ENCODE measurements around the gene NAA20.

The NAA20 gene

DNA sequence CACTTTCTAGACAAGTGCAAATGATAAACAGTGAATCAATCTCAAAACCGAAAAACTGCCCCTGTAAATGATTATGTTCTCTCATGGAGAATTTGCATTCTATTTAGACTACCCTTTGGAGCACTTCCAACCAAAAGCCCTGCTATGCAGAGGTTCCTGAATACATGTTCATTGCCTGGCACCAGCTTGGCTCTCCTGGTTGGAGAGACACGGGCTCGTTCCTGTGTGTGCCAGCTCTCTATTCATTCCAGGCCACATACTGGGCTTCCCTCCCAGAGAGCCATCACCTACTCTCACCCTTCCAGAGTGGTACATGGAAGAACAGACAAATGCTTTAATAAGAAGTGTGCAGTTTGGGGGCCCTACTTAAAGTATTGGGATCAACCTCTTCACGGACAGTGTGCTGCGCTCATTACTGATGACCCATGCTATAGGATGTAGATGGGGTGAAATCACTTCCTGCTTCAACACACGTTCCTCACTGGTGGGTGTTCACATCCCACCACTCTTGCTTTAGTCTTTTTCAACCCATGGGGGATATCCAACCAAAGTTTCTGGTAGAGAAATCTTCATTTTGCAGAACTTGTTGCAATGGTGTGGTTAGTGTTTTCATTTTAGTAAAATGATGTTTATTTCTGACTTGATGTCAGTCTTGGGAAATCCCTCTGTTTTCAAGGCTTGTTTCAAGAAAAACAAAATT, 38.5 kb upstream of the NAA20 start:
- TF ChIP-seq, protein P1, sequence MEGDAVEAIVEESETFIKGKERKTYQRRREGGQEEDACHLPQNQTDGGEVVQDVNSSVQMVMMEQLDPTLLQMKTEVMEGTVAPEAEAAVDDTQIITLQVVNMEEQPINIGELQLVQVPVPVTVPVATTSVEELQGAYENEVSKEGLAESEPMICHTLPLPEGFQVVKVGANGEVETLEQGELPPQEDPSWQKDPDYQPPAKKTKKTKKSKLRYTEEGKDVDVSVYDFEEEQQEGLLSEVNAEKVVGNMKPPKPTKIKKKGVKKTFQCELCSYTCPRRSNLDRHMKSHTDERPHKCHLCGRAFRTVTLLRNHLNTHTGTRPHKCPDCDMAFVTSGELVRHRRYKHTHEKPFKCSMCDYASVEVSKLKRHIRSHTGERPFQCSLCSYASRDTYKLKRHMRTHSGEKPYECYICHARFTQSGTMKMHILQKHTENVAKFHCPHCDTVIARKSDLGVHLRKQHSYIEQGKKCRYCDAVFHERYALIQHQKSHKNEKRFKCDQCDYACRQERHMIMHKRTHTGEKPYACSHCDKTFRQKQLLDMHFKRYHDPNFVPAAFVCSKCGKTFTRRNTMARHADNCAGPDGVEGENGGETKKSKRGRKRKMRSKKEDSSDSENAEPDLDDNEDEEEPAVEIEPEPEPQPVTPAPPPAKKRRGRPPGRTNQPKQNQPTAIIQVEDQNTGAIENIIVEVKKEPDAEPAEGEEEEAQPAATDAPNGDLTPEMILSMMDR (IDR thresholded peaks at IDR 0.05), result no peak

DNA sequence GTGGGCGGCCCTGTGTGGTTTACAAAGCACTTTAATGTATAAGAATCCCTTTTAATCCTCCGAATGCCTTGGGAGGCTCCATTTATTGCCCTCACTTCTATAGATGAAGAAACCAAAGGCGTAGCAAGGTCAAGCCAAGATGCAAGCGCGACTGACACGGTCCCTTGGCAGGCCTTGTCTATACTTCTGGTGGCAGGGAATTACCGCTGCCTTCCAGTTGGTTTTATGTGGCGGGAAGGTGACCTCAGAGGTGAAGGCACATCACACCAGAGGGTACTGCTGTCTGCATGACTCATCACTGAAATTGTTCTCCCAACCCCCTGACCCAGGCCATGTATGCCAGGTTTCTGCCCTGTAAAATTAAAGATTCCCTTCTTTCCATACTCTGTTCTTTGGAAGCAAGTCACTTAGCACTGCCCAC, 36.1 kb upstream of the NAA20 start:
- TF ChIP-seq, protein P1 (IDR thresholded peaks at IDR 0.05), result no peak

DNA sequence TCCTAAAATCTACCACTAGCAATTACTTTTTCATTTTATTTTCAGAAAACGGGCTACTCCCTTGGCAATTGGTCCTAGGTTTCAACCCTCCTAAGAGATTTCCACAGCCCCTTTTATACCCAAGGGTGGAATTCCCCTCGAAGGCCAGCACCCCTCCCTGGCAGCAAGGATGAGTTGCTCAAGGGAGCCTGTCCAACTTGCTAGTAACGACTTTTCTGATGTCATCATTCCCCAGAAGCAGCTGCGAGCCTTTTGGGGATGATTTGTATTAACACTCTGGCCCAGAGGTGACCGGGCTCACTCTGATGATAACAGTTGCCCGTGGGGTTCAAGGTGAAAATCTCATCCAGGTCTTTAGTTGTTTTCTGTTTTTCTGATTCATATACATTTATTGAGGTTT, 30.7 kb upstream of the NAA20 start:
- TF ChIP-seq, protein P1 (IDR thresholded peaks at IDR 0.05), result no peak

DNA sequence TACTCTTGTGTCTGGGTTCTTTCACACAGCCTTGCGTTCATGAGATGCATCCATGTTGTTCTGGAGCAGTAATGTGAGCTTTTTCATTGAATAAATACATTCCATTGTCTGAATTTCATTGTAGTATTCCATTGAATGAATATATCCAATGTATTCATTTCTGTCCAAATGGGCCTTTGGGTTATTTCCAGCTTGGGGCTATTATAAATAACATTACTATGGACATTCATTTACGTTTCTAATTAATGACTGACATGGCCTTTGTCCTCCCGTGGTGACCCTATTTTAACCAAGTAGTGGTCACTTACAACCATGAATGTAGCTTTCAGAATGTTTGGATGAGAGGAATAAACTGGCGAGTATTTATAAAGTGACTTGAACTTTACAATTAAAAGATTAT, 30.1 kb upstream of the NAA20 start:
- TF ChIP-seq, protein P1 (IDR thresholded peaks at IDR 0.05), result no peak

DNA sequence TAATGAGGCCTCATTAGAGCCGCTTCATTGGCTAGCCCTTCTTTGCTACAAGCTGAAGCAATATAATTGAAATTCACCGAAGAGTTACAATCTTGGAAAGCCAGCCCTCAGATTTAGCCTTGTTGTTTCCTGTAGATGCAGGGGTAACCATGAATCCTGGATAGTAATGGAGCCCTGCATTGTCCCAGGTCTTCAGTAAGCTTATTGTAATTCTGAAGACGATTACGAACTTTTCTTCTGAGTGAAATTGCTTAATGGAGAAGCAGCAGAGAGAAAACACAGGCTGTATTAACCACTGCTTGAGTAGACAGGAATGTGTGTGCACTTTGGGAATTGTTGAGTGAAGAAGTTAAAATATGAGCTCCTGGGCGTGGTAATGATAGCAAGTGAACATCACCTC, 26.3 kb upstream of the NAA20 start:
- TF ChIP-seq, protein P1 (IDR thresholded peaks at IDR 0.05), result no peak

DNA sequence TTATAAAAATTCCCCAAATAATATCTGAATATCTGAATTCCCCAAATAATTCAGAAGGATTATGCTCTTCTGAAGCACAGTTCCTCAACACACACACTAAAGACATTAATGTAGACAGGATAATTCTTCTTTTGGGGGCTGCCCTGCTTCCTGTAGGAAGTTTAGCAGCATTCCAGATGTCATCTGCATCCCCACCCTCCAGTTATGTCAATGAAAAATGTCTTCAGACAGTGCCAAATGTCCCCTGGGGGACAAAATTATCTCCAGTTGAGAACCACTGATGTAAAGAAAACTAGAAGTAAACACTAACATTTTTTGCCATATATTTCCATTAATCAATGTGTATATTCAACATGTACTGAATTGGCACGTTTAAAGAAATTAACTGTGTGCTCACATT, 25.9 kb upstream of the NAA20 start:
- TF ChIP-seq, protein P1 (IDR thresholded peaks at IDR 0.05), result no peak

DNA sequence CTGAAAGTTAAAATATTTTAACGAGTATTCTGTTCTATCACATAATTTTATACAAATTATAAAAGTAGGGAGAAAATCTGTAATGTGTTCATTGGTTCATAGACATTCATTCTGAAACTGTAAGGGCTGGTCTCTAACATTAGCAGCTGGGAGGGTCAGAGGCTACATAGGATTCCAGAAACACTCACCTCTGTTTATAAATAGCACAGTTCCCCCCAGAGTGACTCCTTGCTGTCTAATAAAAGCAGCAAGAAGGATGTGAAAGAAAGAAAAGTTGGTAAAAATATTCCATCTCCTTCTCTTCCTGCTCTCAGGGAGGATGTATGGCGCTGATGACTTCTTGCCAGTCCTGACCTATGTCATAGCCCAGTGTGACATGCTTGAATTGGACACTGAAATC, 25.3 kb upstream of the NAA20 start:
- TF ChIP-seq, protein P1 (IDR thresholded peaks at IDR 0.05), result no peak

Measured in LNCAP (cell line).